ENCODE results near the gene IQCH. TPM values are rescaled to one million over a fixed set of nuclear protein-coding genes. Genes with fewer than 3 reads are reported as not detected.

Gene IQCH
- total and polyA plus RNA-seq, 9 of the 15 experiments (the other 6 are each of a cell fraction or from before 2014, with no cell fraction given), result 1.8 to 3.9 (median 2.7) TPM

GRCh38 chr15:67461735-67462134, 207.1 kb downstream of the IQCH start:
- H3K4me2 ChIP-seq (ENCODE audit: insufficient read depth, low read length), result no peak overlapping the region
- H4K20me1 ChIP-seq (replicated peaks; ENCODE audit: control insufficient read depth, insufficient read depth, low read length), result no peaks in the 10 kb centered on the region
- no peak overlapping the region for H3K4me3 ChIP-seq
- no TSS peak for BruUV-seq (replicated peaks)
- no peak overlapping the region for H3K27ac ChIP-seq (ENCODE audit: extremely low read depth, low read depth, low read length)
- in situ Hi-C loops (cut with MboI), result no loop called here
- no peak overlapping the region for H3K9ac ChIP-seq (ENCODE audit: insufficient read depth in 1 of 2, low read depth in 2 of 2, low read length in 2 of 2)
- FAIRE-seq (no peak), DNase-seq (ENCODE audit: extremely low read depth in 1 of 4, low spot score in 3 of 4) (no peak), ATAC-seq (no peak)
- H3K9me3 ChIP-seq (replicated peaks; ENCODE audit: control insufficient read depth, insufficient read depth, low read depth, low read length), result no peaks in the 10 kb centered on the region
- no peaks in the 10 kb centered on the region for H3K79me2 ChIP-seq (ENCODE audit: control insufficient read depth, insufficient read depth, low read length)
- intact Hi-C loops (cut with micrococcal nuclease), result no loop called here
- H2AFZ ChIP-seq (ENCODE audit: low read depth, low read length), result no peak overlapping the region
- 0 out of 5 replicates have a peak, but pooled peaks cover 0 to 4% of the 10 kb centered on the region in 2 experiments for H3K27me3 ChIP-seq (ENCODE audit: control insufficient read depth in 2 of 2, insufficient read depth in 2 of 2, low read length in 2 of 2)
- H3K9me1 ChIP-seq (ENCODE audit: control insufficient read depth, insufficient read depth, low read length), result no peaks in the 10 kb centered on the region
- ChIA-PET CTCF (ENCODE audit: low intra/inter-chr PET ratio) (no interaction called here), POLR2A (interaction anchor here (1.4 kb wide), 1 partner anchor 14 kb away, joined by 4 read pairs; no protein-coding TSS in a partner anchor)
- peaks cover 0 to 14% of the 10 kb centered on the region in 2 experiments; a peak in 3 of 5 replicates for H3K4me1 ChIP-seq (replicated peaks in 1 of 2; ENCODE audit: control insufficient read depth in 2 of 2, insufficient read depth in 2 of 2, low read length in 2 of 2)
- 52% methylated on average over 6 of the region's 6 CpGs for WGBS (ENCODE audit: insufficient coverage, low coverage, missing lambda C conversion rate)
- H3K36me3 ChIP-seq (ENCODE audit: control insufficient read depth, insufficient read depth, low read length), result no peaks in the 10 kb centered on the region
- TF ChIP-seq C11orf30 (IDR thresholded peaks at IDR 0.05; ENCODE audit: low read depth) (peak; percentile 35; the same call in 1 of the 2 replicates), SREBF1 (IDR thresholded peaks at IDR 0.05; ENCODE audit: borderline replicate concordance, low read depth, low read length) (no peak), ZNF316 (IDR thresholded peaks at IDR 0.05) (peak; percentile 78), ARID1B (IDR thresholded peaks at IDR 0.05) (no peak), SETDB1 (IDR thresholded peaks at IDR 0.05; ENCODE audit: low read length) (no peak), ZC3H4 (CRISPR knock-in tag; IDR thresholded peaks at IDR 0.05; ENCODE audit: borderline replicate concordance) (no peak), MEF2A (IDR thresholded peaks at IDR 0.05; ENCODE audit: control insufficient read depth, low read depth, low read length) (no peak), HMGXB4 (CRISPR knock-in tag; IDR thresholded peaks at IDR 0.05) (no peak), ZNF263 (CRISPR knock-in tag; IDR thresholded peaks at IDR 0.05; ENCODE audit: borderline replicate concordance) (no peak), UBTF (IDR thresholded peaks at IDR 0.05; ENCODE audit: borderline replicate concordance in 1 of 2, low read depth in 2 of 2, low read length in 2 of 2) (no peak), GTF2B (IDR thresholded peaks at IDR 0.05; ENCODE audit: extremely low read depth, insufficient read length) (no peak), CREB5 (CRISPR knock-in tag; IDR thresholded peaks at IDR 0.05) (no peak), ARID3A (IDR thresholded peaks at IDR 0.05; ENCODE audit: borderline replicate concordance, low read depth, low read length) (no peak), PYGO2 (tag; IDR thresholded peaks at IDR 0.05) (no peak), BACH1 (tag; IDR thresholded peaks at IDR 0.05) (no peak)

All from K562 (cell line).